ENCODE measurements around the gene EIF2AK3.
A peak's percentile ranks its signal among the peaks of the same experiment; 100 is the strongest.

GRCh38 chr2:88545118-88545517 lies 82.1 kb downstream of the EIF2AK3 start:
- no peak for TF ChIP-seq HDAC2 (IDR thresholded peaks at IDR 0.05; ENCODE audit: borderline replicate concordance in 1 of 2, low read depth in 2 of 2, low read length in 2 of 2)
- TF ChIP-seq YY1 (IDR thresholded peaks at IDR 0.05; ENCODE audit: low read depth, low read length), result peak; percentile 92
- no peak for TF ChIP-seq CTCF (IDR thresholded peaks at IDR 0.05; ENCODE audit: control extremely low read depth in 1 of 3, insufficient read depth in 1 of 3, low read depth in 1 of 3, low read length in 3 of 3)
- no peak for TF ChIP-seq SP4 (IDR thresholded peaks at IDR 0.05; ENCODE audit: low read length)

Measured in H1 (cell line).